ENCODE data around the gene GMPR. TPM values are rescaled to one million over a fixed set of nuclear protein-coding genes. Genes with fewer than 3 reads are reported as not detected.
A peak's percentile ranks its signal among the peaks of the same experiment; 100 is the strongest.

GMPR gene
- total and polyA plus RNA-seq, 2 experiments from 2014 or later: 9.4 to 29.6 TPM

DNA sequence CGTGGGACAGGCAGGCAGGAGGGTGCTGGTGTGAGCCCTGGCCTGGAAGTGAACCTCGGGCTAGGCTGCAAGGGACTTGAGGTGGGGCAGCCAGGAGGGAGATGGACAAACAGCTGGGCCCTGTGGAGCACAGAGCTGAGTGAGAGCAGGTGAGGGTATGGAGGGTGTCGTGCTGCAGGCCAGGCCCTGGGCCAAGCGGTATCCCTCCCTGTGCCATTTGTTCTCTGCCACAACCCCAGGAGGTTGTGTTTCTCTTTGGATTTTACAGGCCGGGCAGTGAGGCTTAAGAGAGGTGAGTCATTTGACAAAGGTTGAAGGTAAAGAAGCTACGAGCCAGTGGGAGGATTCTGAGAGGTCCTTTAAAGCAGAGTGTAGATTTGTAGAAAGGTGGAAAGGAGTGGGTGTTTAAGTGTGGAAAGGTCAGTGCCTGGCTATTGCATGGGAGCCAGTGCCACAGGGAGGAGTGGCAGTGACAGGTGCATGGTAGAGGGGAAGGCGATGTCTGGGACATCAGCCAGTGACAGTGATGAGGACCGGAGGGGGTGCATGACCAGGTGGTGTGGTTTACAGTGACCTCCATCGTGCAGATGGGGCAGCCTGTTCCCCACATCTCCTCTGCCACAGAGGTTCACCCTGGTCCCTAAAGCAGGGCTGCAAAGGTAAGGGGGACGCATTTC, 39.8 kb downstream of the GMPR start:
- Histone ChIP-seq H3K36me3 (no peaks in the 10 kb centered on the region), H3K27me3 (no peaks in the 10 kb centered on the region), H3K27ac (peak overlapping the region; percentile 95), H3K4me3 (no peak overlapping the region), H3K9me3 (ENCODE audit: low read depth) (no peaks in the 10 kb centered on the region), H3K4me1 (ENCODE audit: low read depth) (peaks cover 18% of the 10 kb centered on the region)
- TF ChIP-seq CTCF (IDR thresholded peaks at IDR 0.05; ENCODE audit: low read depth, low read length): no peak
- DNase-seq (ENCODE audit: low read depth in 1 of 2, low spot score in 1 of 2): peak in 1 of 2 donors; percentile 26

GRCh38 chr6:16278750-16279149, 40.4 kb downstream of the GMPR start:
- no peaks in the 10 kb centered on the region for H3K36me3 ChIP-seq
- H3K27me3 ChIP-seq: no peaks in the 10 kb centered on the region
- H3K9me3 ChIP-seq (ENCODE audit: low read depth): no peaks in the 10 kb centered on the region
- no peak for DNase-seq (ENCODE audit: low read depth in 1 of 2, low spot score in 1 of 2)
- H3K4me1 ChIP-seq (ENCODE audit: low read depth): peaks cover 18% of the 10 kb centered on the region
- H3K27ac ChIP-seq: no peak overlapping the region
- TF ChIP-seq CTCF (IDR thresholded peaks at IDR 0.05; ENCODE audit: low read depth, low read length): no peak
- no peak overlapping the region for H3K4me3 ChIP-seq

- DNase-seq (ENCODE audit: low read depth in 1 of 2, low spot score in 1 of 2): no peak
- Histone ChIP-seq H3K36me3 (no peaks in the 10 kb centered on the region), H3K9me3 (ENCODE audit: low read depth) (no peaks in the 10 kb centered on the region), H3K4me3 (no peak overlapping the region), H3K27ac (no peak overlapping the region), H3K4me1 (ENCODE audit: low read depth) (peaks cover 18% of the 10 kb centered on the region), H3K27me3 (no peaks in the 10 kb centered on the region)
- TF ChIP-seq CTCF (IDR thresholded peaks at IDR 0.05; ENCODE audit: low read depth, low read length): no peak
Measured at GRCh38 chr6:16279243-16279642, 40.9 kb downstream of the GMPR start.

- H3K9me3 ChIP-seq (ENCODE audit: low read depth): no peaks in the 10 kb centered on the region
- no peaks in the 10 kb centered on the region for H3K27me3 ChIP-seq
- H3K4me3 ChIP-seq: no peak overlapping the region
- H3K36me3 ChIP-seq: no peaks in the 10 kb centered on the region
- H3K4me1 ChIP-seq (ENCODE audit: low read depth): peaks cover 9% of the 10 kb centered on the region
- H3K27ac ChIP-seq: no peak overlapping the region
- TF ChIP-seq CTCF (IDR thresholded peaks at IDR 0.05; ENCODE audit: low read depth, low read length): no peak
- DNase-seq (ENCODE audit: low read depth in 1 of 2, low spot score in 1 of 2): no peak
Measured at GRCh38 chr6:16282370-16282769, 44.0 kb downstream of the GMPR start.

DNA sequence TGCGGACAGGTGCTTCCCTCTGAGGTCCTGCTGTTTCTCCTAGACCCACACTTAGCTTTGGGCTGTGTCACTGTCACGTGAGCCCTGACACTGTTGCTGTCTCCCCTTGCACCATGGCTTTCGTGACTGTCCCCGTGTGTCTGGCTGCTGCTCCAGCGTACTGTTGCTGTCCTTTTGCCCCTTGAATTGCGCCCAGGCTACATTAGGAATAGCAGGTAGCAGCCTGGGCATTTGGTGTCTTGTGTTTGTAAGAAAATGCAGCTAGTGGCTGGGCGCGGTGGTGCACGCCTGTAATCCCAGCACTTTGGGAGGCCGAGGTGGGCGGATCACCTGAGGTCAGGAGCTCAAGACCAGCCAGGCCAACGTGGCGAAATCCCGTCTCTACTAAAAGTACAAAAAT, 46.1 kb downstream of the GMPR start:
- H3K36me3 ChIP-seq: no peaks in the 10 kb centered on the region
- H3K27me3 ChIP-seq: no peaks in the 10 kb centered on the region
- DNase-seq (ENCODE audit: low read depth in 1 of 2, low spot score in 1 of 2): no peak
- no peak overlapping the region for H3K27ac ChIP-seq
- no peaks in the 10 kb centered on the region for H3K4me1 ChIP-seq (ENCODE audit: low read depth)
- no peak overlapping the region for H3K4me3 ChIP-seq
- no peaks in the 10 kb centered on the region for H3K9me3 ChIP-seq (ENCODE audit: low read depth)
- TF ChIP-seq CTCF (IDR thresholded peaks at IDR 0.05; ENCODE audit: low read depth, low read length): no peak
